HepG2 (cell line): ENCODE measurements around the gene TEAD1. TPM values are rescaled to one million over a fixed set of nuclear protein-coding genes. Genes with fewer than 3 reads are reported as not detected.

Source experiments
- DRAP1 ChIP-seq: IDR thresholded peaks from 2 replicates; pipeline ENCODE4 v1.6.1; 2016; ENCODE audit warnings: missing genetic modification reagents, missing compliant biosample characterization
- GMEB1 ChIP-seq: sonication (generic); formaldehyde crosslinking; IDR thresholded peaks from 2 replicates; pipeline ENCODE4 v1.5.1; 2020; ENCODE audit warnings: missing genetic modification reagents, mild to moderate bottlenecking, borderline replicate concordance
- IRX3 ChIP-seq: sonication (generic); formaldehyde crosslinking; IDR thresholded peaks from 2 replicates; pipeline ENCODE4 v1.8.1; 2023; ENCODE audit warnings: mild to moderate bottlenecking, low read depth, missing genetic modification reagents, borderline replicate concordance
- MNT ChIP-seq: fragments of 450-650 bp; IDR thresholded peaks from 2 replicates; pipeline ENCODE4 v1.6.1; 2016
- NFE2 ChIP-seq: sonication (generic); formaldehyde crosslinking; IDR thresholded peaks from 2 replicates; pipeline ENCODE4 v1.4.0; 2020; ENCODE audit warnings: missing genetic modification reagents
- NONO ChIP-seq, 2 experiments: fragments of 450-650 bp in 1 of 2; sonication (generic) in 1 of 2; formaldehyde crosslinking in 1 of 2; IDR thresholded peaks in 1 of 2; conservative IDR thresholded peaks in 1 of 2; 2 replicates each; pipeline versions ENCODE4 v1.6.1 to v1.8.0; 2017 to 2022; ENCODE audit warnings: mild to moderate bottlenecking in 1 of 2, missing genetic modification reagents in 1 of 2, moderate library complexity in 1 of 2
- PRDM15 ChIP-seq: sonication (generic); formaldehyde crosslinking; IDR thresholded peaks from 2 replicates; pipeline ENCODE4 v1.4.0; 2020; ENCODE audit warnings: missing genetic modification reagents
- SP5 ChIP-seq: IDR thresholded peaks from 2 replicates; pipeline ENCODE4 v1.6.1; 2016; ENCODE audit warnings: low read depth, borderline replicate concordance
- ZBTB34 ChIP-seq: sonication (generic); formaldehyde crosslinking; IDR thresholded peaks from 2 replicates; pipeline ENCODE4 v1.8.0; 2022; ENCODE audit warnings: mild to moderate bottlenecking, missing genetic modification reagents
- ZNF562 ChIP-seq: sonication (generic); formaldehyde crosslinking; IDR thresholded peaks from 2 replicates; pipeline ENCODE4 v1.8.0; 2022; ENCODE audit warnings: missing genetic modification reagents, borderline replicate concordance
- ZNF749 ChIP-seq: sonication (generic); formaldehyde crosslinking; IDR thresholded peaks from 2 replicates; pipeline ENCODE4 v1.8.0; 2022; ENCODE audit warnings: mild to moderate bottlenecking, missing genetic modification reagents, moderate library complexity, borderline replicate concordance
- ZNF75D ChIP-seq: sonication (generic); formaldehyde crosslinking; IDR thresholded peaks from 2 replicates; pipeline ENCODE4 v1.8.1; 2023; ENCODE audit warnings: missing genetic modification reagents, mild to moderate bottlenecking, borderline replicate concordance
- polyA plus RNA-seq, 8 experiments: library from polyadenylated mRNA; depleted of rRNA in 3 of 8; stranded (reverse) in 7 of 8; unstranded in 1 of 8; fragments of >200 nt; fragmentation: Illumina TruSeq in 4 of 8; extraction: Trizol in 4 of 8; gene quantifications; 2 replicates each; pipeline versions ENCODE4 v1.2.1 to v1.2.3, GENCODE V29; 2011 to 2016; ENCODE audit warnings: low read depth in 4 of 8, missing spikeins in 1 of 8, mixed read lengths in 1 of 8; ENCODE audit not compliant: insufficient read depth in 1 of 8
- total RNA-seq, 5 experiments: library from RNA; depleted of rRNA; stranded (reverse); fragments of >200 nt; fragmentation: Illumina TruSeq; extraction: Trizol; gene quantifications; 2 replicates each; pipeline ENCODE4 v1.2.3, GENCODE V29; 2016; ENCODE audit warnings: low read depth in 1 of 5

TEAD1 gene
- total and polyA plus RNA-seq, 2 of the 13 experiments (the other 11 are each of a cell fraction or from before 2014, with no cell fraction given), result 20.1 to 30.5 TPM

- TF ChIP-seq ZNF562 (CRISPR knock-in tag), result no peak
- TF ChIP-seq NFE2, result no peak
- TF ChIP-seq SP5 (CRISPR knock-in tag), result peak; percentile 19; the same call in 1 of the 2 replicates
- TF ChIP-seq ZNF749 (CRISPR knock-in tag), result peak; percentile 28; the same call in 1 of the 2 replicates
- TF ChIP-seq MNT, result peak; percentile 10; the same call in 1 of the 2 replicates
- TF ChIP-seq ZBTB34 (CRISPR knock-in tag), result peak; percentile 89
- TF ChIP-seq ZNF75D (CRISPR knock-in tag), result no peak
- TF ChIP-seq PRDM15 (CRISPR knock-in tag), result no peak
- TF ChIP-seq IRX3 (CRISPR knock-in tag), result 0 out of 2 replicates have a peak, but pooled peaks have one; percentile 26
- no peak for TF ChIP-seq DRAP1 (CRISPR knock-in tag)
- no peak for TF ChIP-seq NONO (IDR thresholded peaks at IDR 0.05)
- TF ChIP-seq NONO (CRISPR knock-in tag; conservative IDR thresholded peaks at IDR 0.05), result peak; percentile 33; the same call in 1 of the 2 replicates
- no peak; the same call in 1 of the 2 replicates for TF ChIP-seq GMEB1
Measured at GRCh38 chr11:12802418-12803085, 128.3 kb downstream of the TEAD1 start (continued).
